ENCODE data around the gene RGL1. TPM values are rescaled to one million over a fixed set of nuclear protein-coding genes. Genes with fewer than 3 reads are reported as not detected.

RGL1 gene
- polyA plus RNA-seq, 4 donors, result 47.4 to 59.6 (median 52.7) TPM

- DNase-seq (ENCODE audit: low read depth in 4 of 4, low spot score in 3 of 4), result no peak
Observed at GRCh38 chr1:183884526-183884925, 79.6 kb downstream of the RGL1 start.

- no peak for DNase-seq (ENCODE audit: low read depth in 4 of 4, low spot score in 3 of 4)
Observed at GRCh38 chr1:183885142-183885735, 80.3 kb downstream of the RGL1 start.

GRCh38 chr1:183886083-183886828 is 81.3 kb downstream of the RGL1 start:
- no peak for DNase-seq (ENCODE audit: low read depth in 4 of 4, low spot score in 3 of 4)

- DNase-seq (ENCODE audit: low read depth in 4 of 4, low spot score in 3 of 4), result no peak
Observed at GRCh38 chr1:183886853-183887252, 81.9 kb downstream of the RGL1 start.

GRCh38 chr1:183887826-183888819 is 83.2 kb downstream of the RGL1 start:
- DNase-seq (ENCODE audit: low read depth in 4 of 4, low spot score in 3 of 4), result no peak

GRCh38 chr1:183889095-183889494 is 84.2 kb downstream of the RGL1 start:
- DNase-seq (ENCODE audit: low read depth in 4 of 4, low spot score in 3 of 4), result no peak

GRCh38 chr1:183891158-183891856 is 86.4 kb downstream of the RGL1 start:
- no peak for DNase-seq (ENCODE audit: low read depth in 4 of 4, low spot score in 3 of 4)

- DNase-seq (ENCODE audit: low read depth in 4 of 4, low spot score in 3 of 4), result no peak
Observed at GRCh38 chr1:183892351-183892793, 87.5 kb downstream of the RGL1 start.

- no peak for DNase-seq (ENCODE audit: low read depth in 4 of 4, low spot score in 3 of 4)
Observed at GRCh38 chr1:183893561-183894289, 88.8 kb downstream of the RGL1 start.

GRCh38 chr1:183894290-183894565 is 89.3 kb downstream of the RGL1 start:
- DNase-seq (ENCODE audit: low read depth in 4 of 4, low spot score in 3 of 4), result no peak

GRCh38 chr1:183896466-183897048 is 91.6 kb downstream of the RGL1 start:
- no peak for DNase-seq (ENCODE audit: low read depth in 4 of 4, low spot score in 3 of 4)

GRCh38 chr1:183898001-183898396 is 93.1 kb downstream of the RGL1 start:
- no peak for DNase-seq (ENCODE audit: low read depth in 4 of 4, low spot score in 3 of 4)

GRCh38 chr1:183898610-183899009 is 93.7 kb downstream of the RGL1 start:
- no peak for DNase-seq (ENCODE audit: low read depth in 4 of 4, low spot score in 3 of 4)

- no peak for DNase-seq (ENCODE audit: low read depth in 4 of 4, low spot score in 3 of 4)
Observed at GRCh38 chr1:183901748-183902330, 96.9 kb downstream of the RGL1 start.

- no peak for DNase-seq (ENCODE audit: low read depth in 4 of 4, low spot score in 3 of 4)
Observed at GRCh38 chr1:183903101-183903500, 98.2 kb downstream of the RGL1 start.

GRCh38 chr1:183905508-183906113 is 100.7 kb downstream of the RGL1 start:
- DNase-seq (ENCODE audit: low read depth in 4 of 4, low spot score in 3 of 4), result no peak

GRCh38 chr1:183907070-183907469 is 102.2 kb downstream of the RGL1 start:
- DNase-seq (ENCODE audit: low read depth in 4 of 4, low spot score in 3 of 4), result no peak

- no peak for DNase-seq (ENCODE audit: low read depth in 4 of 4, low spot score in 3 of 4)
Observed at GRCh38 chr1:183908079-183908478, 103.2 kb downstream of the RGL1 start.

- no peak for DNase-seq (ENCODE audit: low read depth in 4 of 4, low spot score in 3 of 4)
Observed at GRCh38 chr1:183909672-183910071, 104.8 kb downstream of the RGL1 start.

Data from right renal pelvis (tissue), 4 donors.